GM12878 (cell line): ENCODE results near the gene CDCA5.

Experiments
- BCLAF1 ChIP-seq: fragments of 450-650 bp; IDR thresholded peaks from 2 replicates; pipeline ENCODE4 v1.6.1; 2017; ENCODE audit warnings: antibody characterized with exemption, mild to moderate bottlenecking, moderate library complexity
- CTCF ChIP-seq, 3 experiments: IDR thresholded peaks in 2 of 3; conservative IDR thresholded peaks in 1 of 3; 2 replicates each; pipeline ENCODE4 v1.5.1; 2011; ENCODE audit warnings: low read depth in 3 of 3, low read length in 3 of 3, mild to moderate bottlenecking in 3 of 3, control low read depth in 2 of 3, moderate library complexity in 2 of 3, inconsistent platforms in 1 of 3, mixed read lengths in 1 of 3; ENCODE audit not compliant: control insufficient read depth in 2 of 3, insufficient read depth in 1 of 3; ENCODE audit errors: extremely low read depth in 1 of 3
- FOS ChIP-seq: IDR thresholded peaks from 3 replicates; pipeline ENCODE4 v1.6.1; 2011; ENCODE audit warnings: borderline replicate concordance; ENCODE audit not compliant: insufficient read length; ENCODE audit errors: extremely low read depth
- HCFC1 ChIP-seq: fragments of 150-350 bp; IDR thresholded peaks from 2 replicates; pipeline ENCODE4 v1.6.1; 2014; ENCODE audit warnings: low read length
- JUND ChIP-seq: IDR thresholded peaks from 2 replicates; pipeline ENCODE4 v1.6.1; 2012; ENCODE audit warnings: low read depth, mild to moderate bottlenecking, low read length, improper control_type of control experiment, moderate library complexity
- MXI1 ChIP-seq: fragments of 150-350 bp; IDR thresholded peaks from 2 replicates; pipeline ENCODE4 v1.6.1; 2011; ENCODE audit warnings: low read depth, mild to moderate bottlenecking, inconsistent platforms, low read length, improper control_type of control experiment
- POLR2A ChIP-seq: IDR thresholded peaks from 2 replicates; pipeline ENCODE4 v1.6.1; 2011; ENCODE audit warnings: low read depth, mild to moderate bottlenecking, low read length
- RELA ChIP-seq: fragments of 450-650 bp; IDR thresholded peaks from 2 replicates; pipeline ENCODE4 v1.8.0; 2014; ENCODE audit warnings: borderline replicate concordance; ENCODE audit not compliant: partially characterized antibody
- RFX5 ChIP-seq: IDR thresholded peaks from 2 replicates; pipeline ENCODE4 v1.6.1; 2011; ENCODE audit warnings: low read depth, low read length, improper control_type of control experiment
- SIN3A ChIP-seq: IDR thresholded peaks from 2 replicates; pipeline ENCODE4 v1.6.1; 2012; ENCODE audit warnings: low read depth, low read length, improper control_type of control experiment
- SP1 ChIP-seq: IDR thresholded peaks from one replicate; pipeline ENCODE4 v1.6.1; 2011; ENCODE audit warnings: low read depth, low read length
- ZBTB33 ChIP-seq: fragments of 450-650 bp; IDR thresholded peaks from 2 replicates; pipeline ENCODE4 v1.6.1; 2017; ENCODE audit warnings: mild to moderate bottlenecking

GRCh38 chr11:65083134-65083833, 556 bp downstream of the CDCA5 start:
- no peak for TF ChIP-seq POLR2A
- no peak for TF ChIP-seq SP1
- no peak for TF ChIP-seq MXI1
- TF ChIP-seq SIN3A = no peak
- TF ChIP-seq JUND = no peak
- no peak for TF ChIP-seq RELA
- TF ChIP-seq CTCF (IDR thresholded peaks at IDR 0.05 in 2 of 3, conservative IDR thresholded peaks at IDR 0.05 in 1 of 3; ENCODE audit: control insufficient read depth in 2 of 3, extremely low read depth in 1 of 3, insufficient read depth in 1 of 3, low read depth in 3 of 3, low read length in 3 of 3) = no peak
- TF ChIP-seq RFX5 = no peak
- TF ChIP-seq ZBTB33 = no peak
- TF ChIP-seq HCFC1 = no peak
- no peak for TF ChIP-seq FOS
- no peak for TF ChIP-seq BCLAF1
